HG03045 (cell line): ENCODE measurements around the gene MCM10.

ENCODE experiments used
- ATAC-seq: cut with Tn5 transposase; IDR thresholded peaks from one replicate; pipeline ENCODE4 v1.9.1; 2021; ENCODE audit warnings: mild to moderate bottlenecking, moderate library complexity; ENCODE audit not compliant: unreplicated experiment

Gene MCM10

GRCh38 chr10:13256627-13257026 is 95.3 kb downstream of the MCM10 start:
- ATAC-seq, result no peak

DNA sequence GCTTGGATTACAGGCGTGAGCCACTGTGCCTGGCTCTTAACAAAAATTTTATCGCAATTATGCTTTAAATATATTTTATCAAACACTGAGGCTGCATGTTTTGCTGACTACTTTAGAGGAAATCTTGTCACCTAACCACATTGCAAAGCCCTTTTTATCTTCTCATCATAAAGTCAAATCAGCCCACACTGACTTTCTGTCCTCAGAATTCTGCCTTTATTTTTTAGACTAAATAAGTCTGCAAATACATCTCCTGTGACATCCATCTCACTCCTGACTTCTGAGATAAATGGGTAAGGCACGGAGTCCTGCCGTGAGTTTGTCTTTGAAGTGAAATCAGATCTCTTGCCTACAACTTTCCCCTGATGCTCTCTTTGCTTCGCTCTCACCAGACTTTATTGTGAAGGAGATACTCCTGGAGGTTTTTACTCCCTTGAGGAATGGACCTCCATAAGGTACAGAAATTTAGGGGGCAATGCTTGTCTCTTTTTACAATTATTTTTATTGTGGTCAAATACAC is 96.3 kb downstream of the MCM10 start:
- no peak for ATAC-seq
